Bronchial epithelial cell (primary cell): ENCODE measurements around the gene MINDY3. TPM values are rescaled to one million over a fixed set of nuclear protein-coding genes. Genes with fewer than 3 reads are reported as not detected.
A peak's percentile ranks its signal among the peaks of the same experiment; 100 is the strongest.
"Not testable (repeated sequence)": the region's sequence is repeated elsewhere in the genome, so short reads cannot be mapped to it uniquely, and the experiment has no call there.

ENCODE experiments used
- DNase-seq: peaks from one replicate; pipeline ENCODE4 v3.0.0-alpha.2; 2010; ENCODE audit warnings: low read depth
- FAIRE-seq: peaks from 2 replicates; lab custom pipeline; 2011; peaks lifted over from hg19 to GRCh38; lab: Jason Lieb, UNC
- H3K27me3 ChIP-seq: 2 replicates; pipeline ENCODE4 v1.5.1; 2011; ENCODE audit warnings: low read length; ENCODE audit not compliant: control insufficient read depth, insufficient read depth
- H3K36me3 ChIP-seq: 2 replicates; pipeline ENCODE4 v1.5.1; 2011; ENCODE audit warnings: low read length; ENCODE audit not compliant: control insufficient read depth, insufficient read depth
- H3K4me3 ChIP-seq: 2 replicates; pipeline ENCODE4 v1.5.1; 2011; ENCODE audit warnings: mild to moderate bottlenecking, low read depth, low read length, control low read depth
- CTCF ChIP-seq: IDR thresholded peaks from 2 replicates; pipeline ENCODE4 v1.5.1; 2011; ENCODE audit warnings: mild to moderate bottlenecking, moderate library complexity, low read length, control low read depth, inconsistent platforms; ENCODE audit not compliant: insufficient read depth, severe bottlenecking
- total RNA-seq: library from RNA; depleted of rRNA; stranded (reverse); fragments of >200 nt; gene quantifications from 2 replicates; pipeline ENCODE4 v1.2.1, GENCODE V29; 2014

MINDY3 gene
- total RNA-seq, 1 donor from 2014 or later = 19.7 TPM

DNA sequence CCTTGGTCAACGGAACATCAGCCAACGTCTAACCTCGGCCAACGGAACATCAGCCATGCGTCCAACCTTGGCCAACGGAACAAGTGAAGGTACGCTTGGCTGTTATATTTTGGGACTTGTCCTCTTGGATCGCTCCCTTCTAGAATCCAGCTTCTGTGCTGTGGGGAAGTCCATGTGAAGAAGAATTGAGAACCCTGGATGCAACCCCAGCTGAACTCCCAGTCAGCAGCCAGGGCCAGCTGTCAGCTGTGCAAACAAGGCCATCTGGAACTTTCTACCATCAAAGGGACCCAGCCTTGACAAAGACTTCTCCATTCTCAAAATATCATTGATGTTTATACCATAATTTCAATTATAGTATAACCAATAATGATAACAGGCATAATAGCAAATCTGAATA lies 97.3 kb downstream of the MINDY3 start:
- TF ChIP-seq CTCF = no peak
- FAIRE-seq (no peak), DNase-seq (no peak)
- no peaks in the 10 kb centered on the region for H3K27me3 ChIP-seq
- H3K36me3 ChIP-seq = no peaks in the 10 kb centered on the region
- H3K4me3 ChIP-seq = no peak overlapping the region

- H3K27me3 ChIP-seq, H3K36me3 ChIP-seq, DNase-seq, H3K4me3 ChIP-seq, FAIRE-seq: not testable (repeated sequence)
These were observed 98.1 kb downstream of the MINDY3 start for GRCh38 chr10:15762239-15762638.

GRCh38 chr10:15761224-15761623 lies 99.1 kb downstream of the MINDY3 start:
- not testable (repeated sequence) for FAIRE-seq

DNA sequence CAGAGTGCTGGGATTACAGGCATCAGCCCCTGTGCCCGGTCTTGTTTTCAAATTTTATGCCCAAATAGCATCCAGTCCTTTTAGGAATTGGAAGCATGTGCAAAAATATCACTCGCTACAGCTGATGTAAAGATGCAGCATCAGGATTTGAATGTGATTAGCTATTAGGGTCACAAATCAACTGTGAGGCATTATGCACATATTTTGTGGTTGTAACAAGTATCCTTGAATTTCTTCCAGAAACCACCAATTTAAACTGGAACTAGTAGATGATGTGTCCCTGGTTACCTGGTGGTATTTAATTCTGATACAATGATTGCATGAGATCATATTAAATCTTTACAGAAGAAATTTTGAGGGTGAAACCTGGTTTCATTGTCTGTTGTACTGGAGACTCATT lies 99.6 kb downstream of the MINDY3 start:
- no peak for FAIRE-seq
- no peak overlapping the region for H3K4me3 ChIP-seq
- H3K36me3 ChIP-seq = no peaks in the 10 kb centered on the region
- no peak for TF ChIP-seq CTCF
- DNase-seq = no peak
- no peaks in the 10 kb centered on the region for H3K27me3 ChIP-seq

More at GRCh38 chr10:15761224-15761623, 99.1 kb downstream of the MINDY3 start:
- not testable (repeated sequence) for H3K4me3 ChIP-seq, H3K36me3 ChIP-seq, H3K27me3 ChIP-seq, DNase-seq

DNA sequence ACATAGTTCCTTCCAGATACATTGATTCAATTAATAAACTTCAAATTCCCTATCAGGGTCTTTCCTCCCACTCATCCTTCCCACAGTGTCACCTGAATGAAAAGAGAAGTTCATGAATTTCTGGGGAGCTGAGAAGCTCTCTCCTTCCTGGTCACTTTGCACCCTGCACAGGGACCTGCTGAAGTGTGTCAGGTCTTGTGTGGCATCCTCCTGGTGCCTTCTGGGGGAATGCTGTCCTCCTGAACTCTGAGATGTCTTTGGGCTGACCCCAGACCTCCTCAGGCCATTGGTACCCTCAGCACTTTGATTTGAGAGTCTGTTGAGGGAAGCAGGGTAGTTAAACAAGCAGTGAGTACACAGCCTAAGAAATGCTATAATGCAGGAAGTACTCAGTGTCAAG lies 101.0 kb downstream of the MINDY3 start:
- Histone ChIP-seq H3K27me3 (no peaks in the 10 kb centered on the region), H3K4me3 (no peak overlapping the region), H3K36me3 (no peaks in the 10 kb centered on the region)
- no peak for DNase-seq
- TF ChIP-seq CTCF = no peak
- FAIRE-seq = no peak

- DNase-seq (no peak), FAIRE-seq (peak; percentile 13)
- no peak for TF ChIP-seq CTCF
- no peaks in the 10 kb centered on the region for H3K36me3 ChIP-seq
- no peaks in the 10 kb centered on the region for H3K27me3 ChIP-seq
- no peak overlapping the region for H3K4me3 ChIP-seq
These were observed 101.7 kb downstream of the MINDY3 start for GRCh38 chr10:15758618-15759017.

DNA sequence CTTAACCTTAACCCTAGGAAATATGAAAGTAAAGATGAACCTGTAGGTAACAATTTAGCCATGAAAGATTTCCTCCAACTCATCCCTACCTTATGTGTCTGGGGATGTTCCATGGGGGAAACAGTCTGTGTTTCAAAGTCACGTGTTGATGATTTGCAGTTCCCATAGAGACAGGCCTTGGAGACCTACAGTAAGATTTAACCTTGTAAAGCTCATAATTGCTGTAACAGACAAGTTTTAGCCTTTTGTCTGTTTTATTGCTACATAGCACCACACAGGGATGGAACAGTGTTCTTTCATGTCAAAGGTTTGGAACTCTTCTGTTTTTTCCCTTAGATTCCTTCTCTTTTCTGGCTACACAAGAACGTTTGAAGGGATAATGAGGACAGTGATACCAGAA lies 105.4 kb downstream of the MINDY3 start:
- Histone ChIP-seq H3K27me3 (no peaks in the 10 kb centered on the region), H3K36me3 (no peaks in the 10 kb centered on the region), H3K4me3 (no peak overlapping the region)
- TF ChIP-seq CTCF = no peak
- DNase-seq (no peak), FAIRE-seq (no peak)
